AG09309 (cell line): ENCODE data around the gene GDNF.
A peak's percentile ranks its signal among the peaks of the same experiment; 100 is the strongest.
"Not testable (repeated sequence)": the region's sequence is repeated elsewhere in the genome, so short reads cannot be mapped to it uniquely, and the experiment has no call there.

Experiments used
- DNase-seq: peaks from one replicate; pipeline ENCODE4 v3.0.0-alpha.2; 2010; ENCODE audit warnings: low read depth
- H3K4me3 ChIP-seq: 2 replicates; pipeline ENCODE4 v1.5.1; 2011; ENCODE audit warnings: mild to moderate bottlenecking, low read depth, low read length, moderate library complexity; ENCODE audit not compliant: control insufficient read depth
- TF ChIP-seq, protein P1 (sequence below): IDR thresholded peaks from 2 replicates; pipeline ENCODE4 v1.5.1; 2011; ENCODE audit warnings: mild to moderate bottlenecking, low read depth, low read length, inconsistent platforms; ENCODE audit not compliant: insufficient read depth, control insufficient read depth; ENCODE audit errors: missing control alignments

GDNF gene

DNA sequence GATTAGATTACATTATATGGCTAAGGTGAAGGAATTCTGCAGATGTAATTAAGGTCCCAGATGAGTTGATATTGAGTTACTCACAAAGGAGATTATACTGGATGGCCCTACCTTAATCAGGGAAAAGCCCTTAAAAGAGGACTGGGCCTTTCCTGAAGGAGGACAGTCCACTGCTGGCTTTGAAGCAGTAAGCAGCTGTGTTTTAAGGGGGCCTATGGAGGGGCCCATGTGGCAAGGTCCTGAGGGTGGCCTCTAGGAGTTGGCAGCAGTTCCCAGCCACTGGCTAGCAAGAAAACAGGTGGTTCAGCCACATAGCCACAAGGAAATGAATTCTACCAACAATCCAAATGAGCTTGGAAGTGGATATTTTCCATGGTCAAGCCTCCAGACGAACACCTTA is 36.4 kb upstream of the GDNF start:
- no peak overlapping the region for H3K4me3 ChIP-seq
- TF ChIP-seq, protein P1, sequence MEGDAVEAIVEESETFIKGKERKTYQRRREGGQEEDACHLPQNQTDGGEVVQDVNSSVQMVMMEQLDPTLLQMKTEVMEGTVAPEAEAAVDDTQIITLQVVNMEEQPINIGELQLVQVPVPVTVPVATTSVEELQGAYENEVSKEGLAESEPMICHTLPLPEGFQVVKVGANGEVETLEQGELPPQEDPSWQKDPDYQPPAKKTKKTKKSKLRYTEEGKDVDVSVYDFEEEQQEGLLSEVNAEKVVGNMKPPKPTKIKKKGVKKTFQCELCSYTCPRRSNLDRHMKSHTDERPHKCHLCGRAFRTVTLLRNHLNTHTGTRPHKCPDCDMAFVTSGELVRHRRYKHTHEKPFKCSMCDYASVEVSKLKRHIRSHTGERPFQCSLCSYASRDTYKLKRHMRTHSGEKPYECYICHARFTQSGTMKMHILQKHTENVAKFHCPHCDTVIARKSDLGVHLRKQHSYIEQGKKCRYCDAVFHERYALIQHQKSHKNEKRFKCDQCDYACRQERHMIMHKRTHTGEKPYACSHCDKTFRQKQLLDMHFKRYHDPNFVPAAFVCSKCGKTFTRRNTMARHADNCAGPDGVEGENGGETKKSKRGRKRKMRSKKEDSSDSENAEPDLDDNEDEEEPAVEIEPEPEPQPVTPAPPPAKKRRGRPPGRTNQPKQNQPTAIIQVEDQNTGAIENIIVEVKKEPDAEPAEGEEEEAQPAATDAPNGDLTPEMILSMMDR, result no peak
- DNase-seq, result no peak

DNA sequence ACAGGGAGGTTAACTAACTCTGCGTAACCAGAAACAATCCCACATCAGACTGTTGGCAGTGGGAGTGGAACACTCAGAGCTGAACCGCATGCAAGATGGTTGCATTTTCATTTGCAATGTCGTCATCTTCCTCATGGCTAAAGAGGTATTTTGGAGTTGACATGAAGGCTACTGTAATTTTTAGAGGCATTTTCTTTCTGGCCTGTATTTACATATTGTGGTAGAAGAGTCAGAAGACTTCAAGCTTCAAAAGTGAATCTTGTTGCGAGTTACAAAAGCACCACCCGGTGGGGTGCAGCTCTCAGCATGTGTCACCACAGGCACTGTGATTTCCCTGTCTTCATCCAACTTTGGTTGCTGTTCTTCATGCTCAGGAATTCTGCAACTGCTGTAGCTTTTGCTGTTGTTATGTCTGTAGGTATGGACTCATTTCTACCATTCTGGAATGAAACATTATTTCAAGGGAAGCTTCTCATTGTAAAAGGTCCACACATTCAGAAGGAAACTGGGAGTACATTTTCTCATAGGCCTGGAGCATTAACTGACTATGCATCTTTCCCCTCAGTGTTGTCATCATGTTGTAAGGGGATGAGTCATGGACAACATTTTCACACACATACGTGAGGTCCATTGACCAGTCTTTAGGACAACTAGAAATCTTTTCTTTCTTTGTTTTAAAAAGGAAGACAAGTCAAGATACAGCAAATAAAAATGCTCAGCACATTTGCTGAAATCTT is 35.4 kb upstream of the GDNF start:
- TF ChIP-seq, protein P1, result no peak
- DNase-seq, result no peak
- H3K4me3 ChIP-seq, result no peak overlapping the region

DNA sequence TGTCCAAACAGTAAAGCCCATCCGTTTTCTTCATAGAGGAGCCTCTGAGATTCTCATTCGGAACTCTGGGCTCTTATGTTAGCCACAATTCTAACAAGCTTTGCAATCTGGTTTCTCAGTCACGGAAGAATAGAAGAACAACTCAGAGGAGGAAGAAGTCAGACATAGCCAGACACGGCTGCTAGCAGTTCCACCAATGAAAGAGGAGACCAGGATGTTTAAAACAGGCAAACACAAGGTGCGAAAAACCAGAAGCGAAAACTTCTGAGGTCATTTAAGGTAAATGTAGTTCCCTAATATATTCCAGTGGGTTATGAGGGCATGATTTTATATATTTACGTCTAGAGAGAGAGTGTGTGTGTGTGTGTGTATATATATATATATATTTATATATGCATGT is 34.1 kb upstream of the GDNF start:
- TF ChIP-seq, protein P1, result no peak
- H3K4me3 ChIP-seq, result no peak overlapping the region
- no peak for DNase-seq

DNA sequence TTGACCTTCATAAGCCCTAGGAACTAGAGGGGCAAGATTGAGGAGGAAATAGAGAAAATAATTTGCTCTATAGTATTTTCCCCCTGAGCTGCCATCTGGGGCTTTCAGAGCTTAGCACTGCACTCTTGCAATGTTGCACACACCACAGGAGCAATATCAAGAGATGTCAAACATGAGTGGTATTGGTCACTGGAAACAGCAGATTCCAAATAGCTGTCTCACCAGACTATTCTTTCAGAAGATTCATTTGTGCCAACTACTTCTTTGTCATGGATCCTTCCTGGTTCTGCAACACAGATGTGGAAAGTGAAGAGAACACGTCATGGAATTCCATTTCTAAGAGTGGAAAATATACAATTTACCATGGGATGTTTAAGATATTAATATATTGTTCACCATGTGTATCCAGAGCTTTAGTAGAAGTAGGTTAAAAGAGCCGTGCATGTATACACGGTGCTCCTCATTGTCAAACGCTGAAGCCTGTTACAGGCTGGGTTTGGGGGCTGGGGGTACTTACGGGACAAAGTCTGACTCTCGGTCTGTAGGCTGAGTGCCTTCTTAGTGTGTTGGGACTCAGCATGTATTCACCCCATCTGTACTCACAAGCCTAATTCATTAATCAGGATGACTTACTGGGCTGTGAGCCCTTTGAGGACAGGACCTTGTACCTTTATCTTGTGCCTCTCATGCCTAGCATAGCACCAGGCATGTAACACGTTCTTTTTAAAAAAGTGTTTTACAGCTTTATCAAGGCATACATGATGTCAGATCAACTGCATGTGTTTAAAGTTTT is 31.4 kb upstream of the GDNF start:
- no peak overlapping the region for H3K4me3 ChIP-seq
- DNase-seq, result peak; percentile 79
- TF ChIP-seq, protein P1, result no peak

DNA sequence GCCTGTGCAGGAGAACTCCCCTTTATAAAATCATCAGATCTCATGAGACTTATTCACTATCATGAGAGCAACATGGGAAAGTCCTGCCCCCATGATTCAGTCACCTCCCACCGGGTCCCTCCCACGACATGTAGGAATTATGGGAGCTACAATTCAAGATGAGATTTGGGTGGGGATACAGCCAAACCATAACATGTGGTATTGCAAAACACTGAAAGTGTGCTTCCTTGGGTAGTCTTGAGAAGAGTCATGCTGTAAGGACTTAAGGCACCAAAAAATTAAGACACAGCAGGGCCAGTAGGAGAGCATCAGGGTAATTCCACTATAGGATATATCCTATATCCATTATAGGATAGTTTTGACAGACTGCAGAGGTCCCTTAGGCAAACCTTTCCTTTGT is 29.4 kb upstream of the GDNF start:
- H3K4me3 ChIP-seq, result no peak overlapping the region
- TF ChIP-seq, protein P1, result no peak
- DNase-seq, result no peak

DNA sequence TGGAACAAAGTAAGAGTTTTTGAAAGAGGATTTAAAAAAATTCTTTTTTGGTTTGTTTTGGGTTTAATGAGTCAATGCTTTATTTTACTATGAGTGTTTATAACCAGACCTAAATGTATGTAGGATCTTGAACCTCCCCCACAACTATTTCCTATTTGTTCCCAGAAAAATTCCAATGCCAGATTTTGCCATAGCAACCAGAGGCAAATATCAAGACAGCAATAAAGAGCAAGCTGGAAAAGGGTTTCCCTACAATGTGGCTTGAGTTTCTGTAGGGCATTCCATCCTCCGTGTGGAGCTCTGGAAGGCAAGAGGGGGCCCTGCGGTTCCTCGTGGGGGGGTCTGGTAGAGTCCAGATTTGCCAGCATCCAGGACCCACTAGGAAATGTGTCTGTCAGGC is 27.8 kb upstream of the GDNF start:
- H3K4me3 ChIP-seq, result no peak overlapping the region
- TF ChIP-seq, protein P1, result no peak
- DNase-seq, result no peak

DNA sequence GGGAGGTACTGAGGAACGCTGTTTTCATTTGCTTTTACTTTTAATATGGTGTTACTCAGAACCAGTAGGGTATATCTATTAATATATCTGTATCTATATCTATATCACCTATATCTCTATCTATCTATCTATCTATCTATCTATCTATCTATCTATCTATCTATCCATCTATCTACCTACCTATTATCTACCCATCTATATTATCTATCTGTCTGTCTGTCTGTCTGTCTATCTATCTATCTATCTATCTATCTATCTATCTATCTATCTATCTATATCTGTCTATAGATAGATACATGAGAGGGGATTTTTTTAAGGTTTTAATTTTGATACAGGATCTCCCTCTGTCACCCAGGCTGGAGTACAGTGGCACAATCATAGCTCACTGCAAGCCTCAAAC is 23.1 kb upstream of the GDNF start:
- not testable (repeated sequence) for H3K4me3 ChIP-seq, DNase-seq
